Neural progenitor cell (in vitro differentiated cells): Measurements from ENCODE around the gene RTN4. TPM values are rescaled to one million over a fixed set of nuclear protein-coding genes. Genes with fewer than 3 reads are reported as not detected.

Experiments used
- DNase-seq: peaks from one replicate; pipeline ENCODE4 v3.0.0-alpha.2; 2016; ENCODE audit warnings: low spot score
- H2AFZ ChIP-seq: fragments of 200-600 bp; sonication (generic); replicated peaks from 2 replicates; pipeline ENCODE4 v1.6.1; 2016; ENCODE audit warnings: antibody characterized with exemption
- H3F3A ChIP-seq: fragments of 200-600 bp; sonication (generic); 2 replicates; pipeline ENCODE4 v1.6.1; 2016; ENCODE audit warnings: antibody characterized with exemption, low read depth
- H3K27ac ChIP-seq: fragments of 200-600 bp; sonication (generic); 2 replicates; pipeline ENCODE4 v1.5.1; 2016; ENCODE audit warnings: mild to moderate bottlenecking
- H3K27me3 ChIP-seq: fragments of 200-600 bp; sonication (generic); 2 replicates; pipeline ENCODE4 v1.6.1; 2016; ENCODE audit warnings: mild to moderate bottlenecking, moderate library complexity
- H3K36me3 ChIP-seq: fragments of 200-600 bp; sonication (generic); 2 replicates; pipeline ENCODE4 v1.5.1; 2016
- H3K4me1 ChIP-seq: fragments of 200-600 bp; sonication (generic); 2 replicates; pipeline ENCODE4 v1.6.1; 2016; ENCODE audit warnings: mixed run types
- H3K4me2 ChIP-seq: fragments of 200-600 bp; sonication (generic); 2 replicates; pipeline ENCODE4 v1.6.1; 2016
- H3K4me3 ChIP-seq: fragments of 200-600 bp; sonication (generic); 2 replicates; pipeline ENCODE4 v1.5.1; 2016
- H3K79me2 ChIP-seq: fragments of 200-600 bp; sonication (generic); 2 replicates; pipeline ENCODE4 v1.6.1; 2016; ENCODE audit warnings: low read depth
- H3K9ac ChIP-seq: fragments of 200-600 bp; sonication (generic); 2 replicates; pipeline ENCODE4 v1.6.1; 2016
- H3K9me3 ChIP-seq: fragments of 200-600 bp; sonication (generic); 2 replicates; pipeline ENCODE4 v1.5.1; 2016; ENCODE audit warnings: low read depth
- H4K20me1 ChIP-seq: fragments of 200-600 bp; sonication (generic); 2 replicates; pipeline ENCODE4 v1.6.1; 2016; ENCODE audit warnings: low read depth
- H3K27ac Mint-ChIP-seq: 3 replicates; pipeline ENCODE4 v1.8.0; 2021; ENCODE audit warnings: mixed read lengths
- H3K27me3 Mint-ChIP-seq: 2 replicates; pipeline ENCODE4 v1.8.0; 2022; ENCODE audit warnings: low read depth, mild to moderate bottlenecking, inconsistent platforms, moderate library complexity, mixed read lengths; ENCODE audit not compliant: insufficient read depth
- H3K36me3 Mint-ChIP-seq: 3 replicates; pipeline ENCODE4 v1.8.0; 2021; ENCODE audit warnings: mixed read lengths
- H3K4me1 Mint-ChIP-seq: 3 replicates; pipeline ENCODE4 v1.8.0; 2021; ENCODE audit warnings: mixed read lengths
- H3K4me3 Mint-ChIP-seq: 3 replicates; pipeline ENCODE4 v1.8.0; 2021; ENCODE audit warnings: mild to moderate bottlenecking, moderate library complexity, mixed read lengths
- H3K9me3 Mint-ChIP-seq: 3 replicates; pipeline ENCODE4 v1.8.0; 2020; ENCODE audit warnings: mixed read lengths
- CTCF ChIP-seq: fragments of 200-600 bp; sonication (generic); IDR thresholded peaks from 2 replicates; pipeline ENCODE4 v1.5.1; 2017; ENCODE audit warnings: antibody characterized with exemption, mild to moderate bottlenecking
- EZH2 ChIP-seq: fragments of 200-600 bp; sonication (generic); IDR thresholded peaks from 2 replicates; pipeline ENCODE4 v1.6.1; 2017; ENCODE audit warnings: antibody characterized with exemption, mild to moderate bottlenecking, moderate library complexity
- EZH2phosphoT487 ChIP-seq: fragments of 200-600 bp; sonication (generic); IDR thresholded peaks from 2 replicates; pipeline ENCODE4 v1.6.1; 2017; ENCODE audit warnings: antibody characterized with exemption
- total RNA-seq: library from RNA; depleted of rRNA; stranded (reverse); fragments of >200 nt; gene quantifications from 2 replicates; pipeline ENCODE4 v1.2.3, GENCODE V29; 2015; ENCODE audit warnings: low replicate concordance

The RTN4 gene
- total RNA-seq, 1 donor from 2014 or later, result 157 TPM

GRCh38 chr2:54963476-54963875 is 86.8 kb downstream of the RTN4 start:
- Histone ChIP-seq H3K27ac (no peak overlapping the region), H2AFZ (no peak overlapping the region), H3F3A (peaks cover 11% of the 10 kb centered on the region), H3K79me2 (no peaks in the 10 kb centered on the region), H3K9ac (no peak overlapping the region), H3K9me3 (no peaks in the 10 kb centered on the region), H3K27me3 (no peaks in the 10 kb centered on the region), H3K4me2 (no peak overlapping the region), H4K20me1 (no peaks in the 10 kb centered on the region), H3K4me1 (peaks cover 10% of the 10 kb centered on the region), H3K4me3 (no peak overlapping the region), H3K36me3 (no peaks in the 10 kb centered on the region)
- Mint-ChIP-seq H3K27ac (no peak overlapping the region), H3K27me3 (no peaks in the 10 kb centered on the region), H3K9me3 (no peaks in the 10 kb centered on the region), H3K36me3 (peaks cover 16% of the 10 kb centered on the region), H3K4me3 (no peak overlapping the region), H3K4me1 (peaks cover 24% of the 10 kb centered on the region)
- DNase-seq, result no peak
- no peak for TF ChIP-seq EZH2
- no peak for TF ChIP-seq EZH2phosphoT487
- TF ChIP-seq CTCF, result no peak

- TF ChIP-seq EZH2 (no peak), CTCF (no peak), EZH2phosphoT487 (no peak)
- no peak overlapping the region for H3K4me3 ChIP-seq
- H3F3A ChIP-seq, result peaks cover 7% of the 10 kb centered on the region
- H3K27ac ChIP-seq, result no peak overlapping the region
- H3K4me2 ChIP-seq, result no peak overlapping the region
- peaks cover 1% of the 10 kb centered on the region for H3K27me3 Mint-ChIP-seq
- no peak overlapping the region for H2AFZ ChIP-seq
- no peak for DNase-seq
- no peaks in the 10 kb centered on the region for H4K20me1 ChIP-seq
- no peak overlapping the region for H3K9ac ChIP-seq
- H3K4me3 Mint-ChIP-seq, result no peak overlapping the region
- H3K79me2 ChIP-seq, result no peaks in the 10 kb centered on the region
- no peaks in the 10 kb centered on the region for H3K27me3 ChIP-seq
- H3K4me1 Mint-ChIP-seq, result peaks cover 19% of the 10 kb centered on the region
- no peaks in the 10 kb centered on the region for H3K9me3 ChIP-seq
- H3K36me3 Mint-ChIP-seq, result peaks cover 11% of the 10 kb centered on the region
- no peaks in the 10 kb centered on the region for H3K9me3 Mint-ChIP-seq
- no peak overlapping the region for H3K27ac Mint-ChIP-seq
- H3K4me1 ChIP-seq, result peaks cover 10% of the 10 kb centered on the region
- no peaks in the 10 kb centered on the region for H3K36me3 ChIP-seq
These were observed 87.3 kb downstream of the RTN4 start for GRCh38 chr2:54962935-54963440.

GRCh38 chr2:54962511-54962910 is 87.7 kb downstream of the RTN4 start:
- Histone ChIP-seq H4K20me1 (no peaks in the 10 kb centered on the region), H3K4me1 (peaks cover 8% of the 10 kb centered on the region), H3K4me2 (no peak overlapping the region), H3K27ac (no peak overlapping the region), H3K4me3 (no peak overlapping the region), H3K79me2 (no peaks in the 10 kb centered on the region), H2AFZ (no peak overlapping the region), H3K9me3 (no peaks in the 10 kb centered on the region), H3K36me3 (no peaks in the 10 kb centered on the region), H3K27me3 (no peaks in the 10 kb centered on the region), H3F3A (peaks cover 2% of the 10 kb centered on the region), H3K9ac (no peak overlapping the region)
- DNase-seq, result no peak
- Mint-ChIP-seq H3K27me3 (peaks cover 2% of the 10 kb centered on the region), H3K36me3 (peaks cover 10% of the 10 kb centered on the region), H3K4me1 (peaks cover 16% of the 10 kb centered on the region), H3K9me3 (no peaks in the 10 kb centered on the region), H3K27ac (no peak overlapping the region), H3K4me3 (no peak overlapping the region)
- no peak for TF ChIP-seq EZH2phosphoT487
- TF ChIP-seq CTCF, result no peak
- no peak for TF ChIP-seq EZH2
